Muscle layer of duodenum (tissue), 2 donors: ENCODE measurements around the gene PLB1.

ENCODE experiments used
- H3K27ac ChIP-seq: one replicate; pipeline ENCODE4 v1.7.0; 2013; ENCODE audit warnings: mild to moderate bottlenecking, low read length
- H3K27me3 ChIP-seq: one replicate; pipeline ENCODE4 v1.7.0; 2013; ENCODE audit warnings: low read depth, mild to moderate bottlenecking, control low read depth, low read length
- H3K36me3 ChIP-seq, 2 donors: one replicate each; pipeline ENCODE4 v1.7.0; 2013; ENCODE audit warnings: low read length in 2 of 2, control low read depth in 1 of 2, mild to moderate bottlenecking in 1 of 2; ENCODE audit not compliant: insufficient read depth in 2 of 2, control insufficient read depth in 1 of 2
- H3K4me1 ChIP-seq, 2 donors: one replicate each; pipeline ENCODE4 v1.7.0; 2013; ENCODE audit warnings: low read length in 2 of 2, mild to moderate bottlenecking in 2 of 2, control low read depth in 1 of 2, moderate library complexity in 1 of 2; ENCODE audit not compliant: insufficient read depth in 2 of 2, control insufficient read depth in 1 of 2
- H3K4me3 ChIP-seq, 2 donors: one replicate each; pipeline ENCODE4 v1.7.0; 2013; ENCODE audit warnings: low read length in 2 of 2, low read depth in 1 of 2, mild to moderate bottlenecking in 1 of 2
- H3K9me3 ChIP-seq, 2 donors: one replicate each; pipeline ENCODE4 v1.7.0; 2013; ENCODE audit warnings: low read length in 2 of 2, control low read depth in 1 of 2, mild to moderate bottlenecking in 1 of 2; ENCODE audit not compliant: control insufficient read depth in 1 of 2
- donor health status: healthy.

Gene PLB1

DNA sequence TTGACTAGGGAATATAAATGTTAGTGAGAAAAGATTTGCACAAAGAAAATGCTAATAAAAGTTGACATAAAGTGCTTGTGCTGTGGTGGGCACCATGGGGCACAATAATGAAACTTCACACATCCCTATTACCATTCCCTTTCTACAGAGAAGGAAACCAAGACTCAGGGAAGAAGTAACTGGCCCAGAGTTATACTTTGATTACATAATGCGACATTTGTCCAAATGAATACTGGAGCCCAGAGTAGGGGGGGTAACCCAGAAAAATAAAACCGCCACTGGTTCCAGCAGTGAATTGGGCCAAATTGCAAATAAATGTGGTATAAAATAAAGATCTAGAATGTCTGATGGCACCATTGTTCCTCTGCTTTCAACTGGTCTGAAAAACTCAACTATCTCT lies 149.7 kb downstream of the PLB1 start:
- no peaks in the 10 kb centered on the region for H3K36me3 ChIP-seq
- H3K4me3 ChIP-seq, result no peak overlapping the region
- no peaks in the 10 kb centered on the region for H3K9me3 ChIP-seq
- no peaks in the 10 kb centered on the region for H3K27me3 ChIP-seq
- peaks cover 12 to 24% of the 10 kb centered on the region in 2 donors for H3K4me1 ChIP-seq
- no peak overlapping the region for H3K27ac ChIP-seq

DNA sequence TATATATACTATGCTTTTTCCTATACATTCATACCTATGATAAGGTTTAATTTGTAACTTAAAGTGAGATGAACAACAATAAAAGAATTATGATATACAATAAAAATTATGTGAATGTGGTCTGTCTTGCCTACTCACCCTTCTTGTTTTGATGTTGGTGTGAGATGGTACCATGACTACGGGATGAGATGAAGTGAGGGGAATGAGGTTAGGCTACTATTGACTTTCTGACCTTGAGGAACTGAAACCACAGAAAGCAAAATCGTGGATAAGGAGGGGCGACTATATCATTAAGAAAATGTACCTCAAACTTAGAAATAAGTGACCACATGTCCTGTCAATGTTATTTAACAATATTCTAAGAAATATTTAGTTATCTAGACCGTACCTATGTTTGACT lies 151.8 kb downstream of the PLB1 start:
- no peaks in the 10 kb centered on the region for H3K27me3 ChIP-seq
- H3K4me3 ChIP-seq, result no peak overlapping the region
- no peaks in the 10 kb centered on the region for H3K36me3 ChIP-seq
- H3K9me3 ChIP-seq, result no peaks in the 10 kb centered on the region
- peaks cover 12 to 24% of the 10 kb centered on the region in 2 donors for H3K4me1 ChIP-seq
- no peak overlapping the region for H3K27ac ChIP-seq

DNA sequence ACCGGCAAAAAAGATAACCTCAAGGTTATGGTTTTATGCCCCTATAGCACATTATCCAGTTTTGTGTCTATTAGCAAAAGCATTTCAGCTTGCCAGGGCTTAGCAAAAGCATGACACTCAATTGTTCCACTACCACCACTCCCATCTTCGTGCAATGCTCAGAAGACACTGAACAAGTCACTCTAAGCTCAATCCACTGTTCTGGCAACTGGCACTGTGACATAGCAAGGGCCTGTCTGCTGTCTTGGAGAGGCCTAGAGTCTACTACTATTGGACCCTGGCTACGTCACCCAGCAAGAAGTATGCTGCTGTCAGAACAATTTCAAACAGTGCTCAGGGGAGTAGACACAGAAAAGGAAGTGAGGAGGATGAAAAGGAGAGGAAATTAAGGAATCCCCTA lies 152.3 kb downstream of the PLB1 start:
- H3K27me3 ChIP-seq, result no peaks in the 10 kb centered on the region
- peak overlapping the region; percentile 26 for H3K27ac ChIP-seq
- no peaks in the 10 kb centered on the region for H3K36me3 ChIP-seq
- no peaks in the 10 kb centered on the region for H3K9me3 ChIP-seq
- H3K4me3 ChIP-seq, result no peak overlapping the region
- H3K4me1 ChIP-seq, result peaks cover 12 to 21% of the 10 kb centered on the region in 2 donors

DNA sequence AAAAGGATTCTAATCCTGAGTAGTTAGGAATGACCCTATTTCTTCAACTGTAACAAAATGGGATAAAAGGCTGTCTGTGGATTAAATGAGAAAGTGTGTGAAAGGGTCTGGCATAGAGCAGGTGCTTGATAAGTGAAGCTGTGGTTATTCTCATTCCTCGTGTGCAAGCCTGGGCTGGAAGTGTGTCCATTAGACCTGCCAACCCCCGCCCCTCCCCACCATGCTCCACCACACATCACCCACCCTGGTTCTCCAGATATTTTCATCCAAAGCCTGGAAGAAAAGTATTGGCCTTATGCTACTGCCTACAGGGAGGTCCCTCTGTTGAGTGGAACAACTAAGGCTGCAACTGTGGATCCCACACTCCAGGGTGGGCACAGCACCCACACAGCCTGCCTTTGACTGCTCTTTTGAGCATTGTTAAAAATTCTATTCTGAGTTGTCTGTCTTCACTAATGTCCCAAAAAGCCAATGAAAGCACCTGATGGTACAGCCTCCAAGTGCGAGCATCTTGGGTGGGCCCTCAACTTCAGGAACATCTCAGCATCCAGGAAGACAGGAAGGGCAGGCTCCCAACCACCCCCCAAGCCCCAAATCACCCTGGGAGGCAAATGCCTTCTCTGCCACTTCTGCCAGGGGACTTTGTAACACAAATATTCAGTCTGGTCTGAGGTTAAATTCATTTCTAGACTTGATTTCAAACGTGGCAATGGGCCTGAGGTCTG lies 153.0 kb downstream of the PLB1 start:
- peak overlapping the region; percentile 26 for H3K27ac ChIP-seq
- H3K36me3 ChIP-seq, result no peaks in the 10 kb centered on the region
- no peaks in the 10 kb centered on the region for H3K9me3 ChIP-seq
- H3K27me3 ChIP-seq, result no peaks in the 10 kb centered on the region
- peaks cover 7 to 15% of the 10 kb centered on the region in 2 donors for H3K4me1 ChIP-seq
- no peak overlapping the region for H3K4me3 ChIP-seq

DNA sequence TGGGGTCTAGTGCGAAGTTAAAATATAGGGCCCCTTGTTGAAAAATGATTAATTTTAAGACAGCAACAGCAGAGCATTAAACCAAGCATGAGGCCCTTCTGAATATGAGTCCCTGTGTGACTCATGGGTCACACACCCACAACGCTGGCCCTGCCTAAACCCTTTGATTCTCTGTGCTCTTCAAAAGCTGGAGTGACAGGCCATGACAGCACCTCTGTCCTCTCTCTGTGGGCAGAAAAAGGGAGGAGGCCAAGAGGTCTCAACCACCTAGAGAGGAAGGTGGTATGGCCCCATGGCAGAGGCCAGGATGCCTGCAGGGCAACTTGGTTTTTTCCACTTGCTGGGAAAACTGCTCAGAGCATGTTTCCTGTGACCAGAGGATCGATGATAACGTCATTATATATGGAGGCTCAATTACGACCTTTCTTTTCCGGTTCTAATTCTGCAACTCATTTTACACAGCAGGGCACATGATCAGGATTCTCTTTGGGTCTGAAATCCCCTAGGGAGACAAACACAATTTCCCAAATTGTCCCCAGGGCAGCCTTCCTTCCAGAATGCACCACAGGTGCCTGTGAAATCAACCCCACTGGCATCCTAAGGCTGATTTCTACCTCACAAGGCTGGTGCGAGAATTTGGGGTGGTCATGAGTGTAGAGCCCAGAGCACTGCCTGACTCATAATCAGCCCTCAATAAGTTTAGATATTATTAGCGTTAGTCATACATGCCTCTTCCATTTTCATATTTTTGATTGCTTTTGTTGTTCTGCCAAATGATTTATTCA lies 153.8 kb downstream of the PLB1 start:
- no peak overlapping the region for H3K4me3 ChIP-seq
- H3K4me1 ChIP-seq, result peaks cover 6 to 12% of the 10 kb centered on the region in 2 donors
- no peaks in the 10 kb centered on the region for H3K9me3 ChIP-seq
- H3K36me3 ChIP-seq, result no peaks in the 10 kb centered on the region
- H3K27ac ChIP-seq, result no peak overlapping the region
- H3K27me3 ChIP-seq, result no peaks in the 10 kb centered on the region

DNA sequence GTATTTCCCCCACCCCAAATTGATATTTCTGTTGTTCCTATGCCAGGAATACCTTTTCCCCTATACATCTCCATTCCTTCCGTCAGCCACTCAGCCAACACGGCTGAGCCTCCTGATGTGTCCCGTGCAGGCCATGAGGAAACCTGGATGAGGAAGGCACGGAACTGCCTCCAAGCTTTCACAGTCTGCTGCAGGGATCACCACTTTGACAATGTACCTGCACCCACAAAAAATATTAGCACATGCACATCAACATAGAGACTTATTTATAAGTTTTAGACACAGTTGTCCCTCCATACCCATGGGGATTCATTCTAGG lies 154.4 kb downstream of the PLB1 start:
- Histone ChIP-seq H3K4me3 (no peak overlapping the region), H3K27ac (no peak overlapping the region), H3K9me3 (no peaks in the 10 kb centered on the region), H3K4me1 (peaks cover 11 to 12% of the 10 kb centered on the region in 2 donors), H3K27me3 (no peaks in the 10 kb centered on the region), H3K36me3 (no peaks in the 10 kb centered on the region)

DNA sequence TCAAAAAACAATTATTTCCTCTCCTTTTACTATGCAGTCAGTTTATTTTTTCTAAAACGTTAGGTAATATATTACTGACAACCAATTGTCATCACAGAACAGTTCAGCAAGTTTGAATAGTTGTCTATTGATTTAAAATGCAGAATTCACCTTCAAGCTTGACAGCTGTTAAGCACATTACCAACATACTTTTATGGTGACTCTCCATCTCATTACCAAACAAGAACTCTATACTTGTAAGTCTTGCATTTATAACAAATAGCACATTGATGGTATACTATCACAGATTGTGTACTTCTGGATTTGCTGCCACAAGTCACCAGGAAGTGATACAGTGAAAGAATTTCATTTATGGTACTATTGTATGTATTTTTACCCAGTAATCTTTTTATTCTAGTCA lies 156.4 kb downstream of the PLB1 start:
- no peaks in the 10 kb centered on the region for H3K27me3 ChIP-seq
- no peak overlapping the region for H3K27ac ChIP-seq
- H3K4me3 ChIP-seq, result no peak overlapping the region
- no peaks in the 10 kb centered on the region for H3K9me3 ChIP-seq
- H3K36me3 ChIP-seq, result no peaks in the 10 kb centered on the region
- peaks cover 11 to 12% of the 10 kb centered on the region in 2 donors for H3K4me1 ChIP-seq

DNA sequence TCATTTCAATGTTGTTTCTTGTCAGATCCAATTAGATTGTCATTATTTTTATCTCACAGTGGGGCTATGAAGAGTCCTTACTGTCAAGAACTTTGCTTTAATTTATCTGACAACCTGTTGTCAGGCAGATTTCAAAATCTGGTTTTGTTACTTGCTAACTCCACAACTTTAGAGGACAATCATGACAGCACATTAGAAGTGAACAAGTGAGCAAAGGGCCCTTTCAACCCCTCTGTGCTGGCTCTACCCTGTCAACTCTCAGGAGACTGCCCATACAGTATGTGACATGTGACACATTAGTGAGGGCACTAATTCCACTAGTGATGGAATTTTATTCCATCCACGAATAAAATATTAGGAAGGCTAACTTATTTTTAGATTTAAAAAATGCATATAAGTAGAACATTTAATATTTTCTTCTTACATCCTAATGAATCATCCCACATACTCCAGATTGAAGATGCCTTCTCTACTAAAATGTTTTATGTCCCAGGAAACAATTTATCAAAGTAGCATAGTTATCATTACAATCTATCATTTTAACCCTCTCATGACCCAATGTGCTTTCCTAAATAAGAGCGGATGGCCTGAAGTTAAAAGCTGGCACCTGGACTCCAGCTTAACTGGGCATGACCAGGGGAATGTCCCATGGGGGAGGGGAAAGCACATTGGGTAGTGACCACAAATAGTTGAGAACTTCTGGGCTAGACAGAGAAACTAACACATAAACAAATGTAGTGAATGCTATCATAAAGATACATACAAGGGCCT lies 158.2 kb downstream of the PLB1 start:
- peak overlapping the region; percentile 47 for H3K27ac ChIP-seq
- H3K4me1 ChIP-seq, result peaks cover 17 to 20% of the 10 kb centered on the region in 2 donors

DNA sequence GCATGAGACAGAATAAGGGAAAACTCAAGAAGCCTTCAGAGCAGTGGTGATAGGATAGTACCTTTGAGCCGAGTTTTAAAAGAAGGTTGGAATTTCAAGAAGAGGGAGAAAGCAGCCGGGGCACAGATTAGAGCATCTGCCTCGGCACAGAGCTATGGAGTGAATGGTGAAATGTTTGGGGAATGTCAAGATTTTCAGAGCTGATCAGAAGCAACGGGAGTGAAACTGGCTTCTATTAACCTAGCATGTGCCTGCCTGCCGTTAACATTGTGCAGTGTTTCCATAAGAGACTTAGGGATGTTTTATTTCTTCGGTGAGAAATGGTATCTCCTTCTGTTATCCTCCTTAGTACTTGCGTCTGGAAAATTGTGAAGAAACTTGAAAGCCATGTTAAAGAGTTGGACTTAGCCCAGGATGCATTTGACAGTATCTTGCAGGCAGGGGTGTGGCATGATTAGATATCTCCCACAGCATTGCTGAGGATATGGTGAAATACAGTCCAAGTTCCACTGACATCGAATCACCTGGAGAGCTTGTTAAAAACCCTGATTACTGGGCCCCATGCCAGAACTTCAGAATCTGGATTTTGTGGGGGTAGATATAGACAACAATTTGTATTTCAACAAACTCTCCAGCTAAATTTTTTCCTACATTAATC lies 158.9 kb downstream of the PLB1 start:
- Histone ChIP-seq H3K36me3 (no peaks in the 10 kb centered on the region), H3K4me3 (no peak overlapping the region), H3K4me1 (peaks cover 17 to 20% of the 10 kb centered on the region in 2 donors), H3K27me3 (no peaks in the 10 kb centered on the region), H3K9me3 (no peaks in the 10 kb centered on the region), H3K27ac (peak overlapping the region; percentile 47)

More for the DNA sequence above, 158.2 kb downstream of the PLB1 start:
- Histone ChIP-seq H3K4me3 (no peak overlapping the region), H3K36me3 (no peaks in the 10 kb centered on the region), H3K27me3 (no peaks in the 10 kb centered on the region), H3K9me3 (no peaks in the 10 kb centered on the region)

DNA sequence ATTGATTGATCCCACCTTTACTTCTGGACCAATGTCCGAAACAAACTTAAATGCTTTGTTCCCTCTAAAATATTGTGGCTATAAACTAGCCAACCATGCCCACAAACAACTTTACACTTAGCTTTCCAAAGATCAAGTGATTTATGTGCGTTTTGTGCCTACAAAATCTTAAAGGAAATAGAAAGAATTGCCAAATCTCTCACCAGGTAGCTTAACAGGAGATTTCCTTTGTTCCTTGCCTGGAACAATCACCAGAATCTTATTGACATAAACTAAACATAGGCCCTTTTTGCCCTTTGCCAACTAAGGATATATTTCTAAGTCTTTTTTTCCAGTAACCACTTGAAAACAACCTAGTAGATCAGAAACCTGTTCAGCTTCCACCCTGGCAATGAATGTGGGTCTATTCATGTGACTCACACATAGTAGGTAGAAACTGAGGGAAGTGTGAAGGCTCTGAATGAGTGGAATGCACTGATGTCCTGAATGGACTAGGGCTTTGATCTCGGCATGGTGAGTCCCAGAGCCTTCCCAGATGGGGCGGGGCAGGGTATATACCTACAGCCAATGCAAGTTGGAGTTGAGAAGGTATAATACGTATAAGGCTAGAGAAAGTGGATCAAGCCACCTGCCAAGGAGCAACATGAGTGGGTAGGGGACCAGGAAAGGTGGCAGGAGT lies 161.2 kb downstream of the PLB1 start:
- Histone ChIP-seq H3K27ac (no peak overlapping the region), H3K4me1 (peaks cover 20 to 25% of the 10 kb centered on the region in 2 donors)

More for the DNA sequence above, 161.2 kb downstream of the PLB1 start:
- Histone ChIP-seq H3K9me3 (no peaks in the 10 kb centered on the region), H3K4me3 (no peak overlapping the region), H3K36me3 (no peaks in the 10 kb centered on the region), H3K27me3 (no peaks in the 10 kb centered on the region)
